Activated CD8-positive, alpha-beta T cell treated with anti-CD3 and anti-CD28 coated beads for 36 hours (primary cell): ENCODE data around the gene EPAS1. TPM values are rescaled to one million over a fixed set of nuclear protein-coding genes. Genes with fewer than 3 reads are reported as not detected.

Source experiments
- ATAC-seq: fragments of 200-7000 bp; cut with Tn5 transposase; one replicate; pipeline ENCODE4 v1.10.0; 2021; ENCODE audit warnings: mild to moderate bottlenecking, moderate library complexity
- CTCF ChIA-PET: fragments of 350-600 bp; sonication (Branson Sonifier 250); formaldehyde crosslinking; loops from one replicate; lab custom pipeline; 2021; ENCODE audit warnings: antibody characterized with exemption; lab: Charles Lee
- POLR2A ChIA-PET: fragments of 350-600 bp; sonication (Branson Sonifier 250); formaldehyde crosslinking; loops from one replicate; lab custom pipeline; 2021; ENCODE audit warnings: antibody characterized with exemption; lab: Charles Lee
- DNase-seq: peaks from one replicate; pipeline ENCODE4 v3.0.0-alpha.2; 2020
- H3K27ac Mint-ChIP-seq: one replicate; pipeline ENCODE4 v1.8.0; 2021; ENCODE audit warnings: mild to moderate bottlenecking, mixed read lengths
- H3K27me3 Mint-ChIP-seq: one replicate; pipeline ENCODE4 v1.8.0; 2021; ENCODE audit warnings: mixed read lengths
- H3K36me3 Mint-ChIP-seq: one replicate; pipeline ENCODE4 v1.8.0; 2021; ENCODE audit warnings: low read depth, mixed read lengths
- H3K4me1 Mint-ChIP-seq: one replicate; pipeline ENCODE4 v1.8.0; 2021; ENCODE audit warnings: low read depth, mixed read lengths
- H3K4me3 Mint-ChIP-seq: one replicate; pipeline ENCODE4 v1.8.0; 2021; ENCODE audit warnings: mild to moderate bottlenecking, moderate library complexity, mixed read lengths
- H3K9me3 Mint-ChIP-seq: one replicate; pipeline ENCODE4 v1.8.0; 2021; ENCODE audit warnings: mixed read lengths
- CTCF ChIP-seq: fragments of 200-600 bp; IDR thresholded peaks from one replicate; pipeline ENCODE4 v1.8.0; 2022; ENCODE audit warnings: antibody characterized with exemption, mild to moderate bottlenecking
- intact Hi-C: fragments of 100-400 bp; cut with micrococcal nuclease; formaldehyde crosslinking; loops from one replicate; pipeline ENCODE4 v1.10.0; 2022
- total RNA-seq, 2 experiments: library from RNA; stranded (reverse); gene quantifications; one replicate each; pipeline ENCODE4 v1.2.3, GENCODE V29; 2021

EPAS1 gene
- total RNA-seq, 2 experiments from 2014 or later, result 8.3 to 12.2 TPM

GRCh38 chr2:46259777-46260168, 37.4 kb upstream of the EPAS1 start:
- no peak for ATAC-seq
- H3K27ac Mint-ChIP-seq, result no peak overlapping the region
- no peak for DNase-seq
- no peak for TF ChIP-seq CTCF
- no peaks in the 10 kb centered on the region for H3K9me3 Mint-ChIP-seq
- peaks cover 1% of the 10 kb centered on the region for H3K4me1 Mint-ChIP-seq
- CTCF ChIA-PET, result interaction anchor here (1.0 kb wide), 1 partner anchor 9 kb away, joined by 3 read pairs; no protein-coding TSS in a partner anchor
- H3K36me3 Mint-ChIP-seq, result no peaks in the 10 kb centered on the region
- no peak overlapping the region for H3K4me3 Mint-ChIP-seq
- intact Hi-C loops, result no loop called here
- H3K27me3 Mint-ChIP-seq, result peaks cover 3% of the 10 kb centered on the region
- POLR2A ChIA-PET, result no interaction called here

- POLR2A ChIA-PET, result interaction anchor here (0.5 kb wide), 1 partner anchor 13 kb away, joined by 3 read pairs; no protein-coding TSS in a partner anchor
- H3K4me1 Mint-ChIP-seq, result peaks cover 1% of the 10 kb centered on the region
- no peak overlapping the region for H3K4me3 Mint-ChIP-seq
- H3K27me3 Mint-ChIP-seq, result peaks cover 3% of the 10 kb centered on the region
- ATAC-seq, result no peak
- H3K36me3 Mint-ChIP-seq, result no peaks in the 10 kb centered on the region
- CTCF ChIA-PET, result no interaction called here
- DNase-seq, result no peak
- no peaks in the 10 kb centered on the region for H3K9me3 Mint-ChIP-seq
- intact Hi-C loops, result no loop called here
- H3K27ac Mint-ChIP-seq, result no peak overlapping the region
- no peak for TF ChIP-seq CTCF
Measured at GRCh38 chr2:46260305-46260704, 36.9 kb upstream of the EPAS1 start.

GRCh38 chr2:46262248-46262938, 34.8 kb upstream of the EPAS1 start:
- H3K27ac Mint-ChIP-seq, result no peak overlapping the region
- no peak for DNase-seq
- ChIA-PET POLR2A (no interaction called here), CTCF (interaction anchor here (1.3 kb wide), 1 partner anchor 78 kb away, joined by 3 read pairs; no protein-coding TSS in a partner anchor)
- H3K27me3 Mint-ChIP-seq, result peaks cover 3% of the 10 kb centered on the region
- no peak for TF ChIP-seq CTCF
- ATAC-seq, result no peak
- no peaks in the 10 kb centered on the region for H3K9me3 Mint-ChIP-seq
- H3K4me1 Mint-ChIP-seq, result peaks cover 1% of the 10 kb centered on the region
- no peaks in the 10 kb centered on the region for H3K36me3 Mint-ChIP-seq
- H3K4me3 Mint-ChIP-seq, result no peak overlapping the region
- intact Hi-C loops, result no loop called here

GRCh38 chr2:46263347-46263746, 33.9 kb upstream of the EPAS1 start:
- ChIA-PET POLR2A (no interaction called here), CTCF (interaction anchor here (1.3 kb wide), 1 partner anchor 77 kb away, joined by 3 read pairs; no protein-coding TSS in a partner anchor)
- Mint-ChIP-seq H3K27ac (no peak overlapping the region), H3K4me3 (no peak overlapping the region), H3K36me3 (no peaks in the 10 kb centered on the region), H3K9me3 (no peaks in the 10 kb centered on the region), H3K4me1 (peaks cover 3% of the 10 kb centered on the region), H3K27me3 (peaks cover 3% of the 10 kb centered on the region)
- DNase-seq (no peak), ATAC-seq (no peak)
- intact Hi-C loops, result no loop called here
- TF ChIP-seq CTCF, result no peak

- peaks cover 5% of the 10 kb centered on the region for H3K4me1 Mint-ChIP-seq
Measured at GRCh38 chr2:46264447-46264846, 32.8 kb upstream of the EPAS1 start.

More at GRCh38 chr2:46264447-46264846, 32.8 kb upstream of the EPAS1 start:
- H3K36me3 Mint-ChIP-seq, result no peaks in the 10 kb centered on the region
- H3K27me3 Mint-ChIP-seq, result peaks cover 3% of the 10 kb centered on the region
- H3K4me3 Mint-ChIP-seq, result no peak overlapping the region
- no peak for ATAC-seq
- no peak for DNase-seq
- CTCF ChIA-PET, result interaction anchor here (0.6 kb wide), 1 partner anchor 379 kb away, joined by 4 read pairs; no protein-coding TSS in a partner anchor
- TF ChIP-seq CTCF, result no peak
- no peaks in the 10 kb centered on the region for H3K9me3 Mint-ChIP-seq
- POLR2A ChIA-PET, result no interaction called here
- intact Hi-C loops, result no loop called here
- no peak overlapping the region for H3K27ac Mint-ChIP-seq
